Measurements from ENCODE around the gene FEZ2.

The FEZ2 gene

DNA sequence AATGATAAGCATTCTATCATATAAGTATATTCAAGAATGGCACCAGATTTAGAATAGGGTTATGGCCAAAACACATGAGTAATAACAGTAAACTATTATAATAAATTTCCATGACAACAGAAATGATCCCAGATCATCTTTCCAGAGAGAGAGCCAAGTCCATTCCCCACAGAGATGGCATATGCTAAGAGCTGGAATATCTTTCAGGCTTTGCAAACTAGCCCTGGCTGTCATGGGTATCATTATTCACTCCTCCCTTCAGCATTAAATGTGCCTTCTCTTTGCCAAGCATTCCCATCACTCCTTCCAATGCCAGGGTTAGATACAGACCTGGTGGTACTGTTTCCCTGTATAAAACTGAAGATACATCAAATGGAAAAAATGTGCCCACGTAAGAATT is 10.9 kb downstream of the FEZ2 start:
- no peak for DNase-seq (ENCODE audit: low read depth)

DNA sequence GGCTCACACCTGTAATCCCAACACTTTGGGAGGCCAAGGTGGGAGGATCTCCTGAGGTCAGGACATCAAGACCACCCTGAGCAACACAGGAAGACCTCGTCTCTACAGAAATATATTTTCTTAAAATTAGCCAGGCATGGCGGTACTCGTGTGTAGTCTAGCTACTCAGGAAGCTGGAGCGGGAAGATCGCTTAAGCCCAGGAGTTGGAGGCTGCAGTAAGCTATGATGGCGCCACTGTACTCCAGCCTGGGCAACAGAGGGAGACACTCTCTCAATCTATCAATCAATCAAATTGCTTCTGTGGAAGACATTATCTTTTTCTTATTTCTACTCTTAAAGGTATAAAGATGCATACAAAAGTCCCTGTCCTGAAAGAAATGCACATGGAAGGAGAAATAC is 11.3 kb downstream of the FEZ2 start:
- no peak for DNase-seq (ENCODE audit: low read depth)

DNA sequence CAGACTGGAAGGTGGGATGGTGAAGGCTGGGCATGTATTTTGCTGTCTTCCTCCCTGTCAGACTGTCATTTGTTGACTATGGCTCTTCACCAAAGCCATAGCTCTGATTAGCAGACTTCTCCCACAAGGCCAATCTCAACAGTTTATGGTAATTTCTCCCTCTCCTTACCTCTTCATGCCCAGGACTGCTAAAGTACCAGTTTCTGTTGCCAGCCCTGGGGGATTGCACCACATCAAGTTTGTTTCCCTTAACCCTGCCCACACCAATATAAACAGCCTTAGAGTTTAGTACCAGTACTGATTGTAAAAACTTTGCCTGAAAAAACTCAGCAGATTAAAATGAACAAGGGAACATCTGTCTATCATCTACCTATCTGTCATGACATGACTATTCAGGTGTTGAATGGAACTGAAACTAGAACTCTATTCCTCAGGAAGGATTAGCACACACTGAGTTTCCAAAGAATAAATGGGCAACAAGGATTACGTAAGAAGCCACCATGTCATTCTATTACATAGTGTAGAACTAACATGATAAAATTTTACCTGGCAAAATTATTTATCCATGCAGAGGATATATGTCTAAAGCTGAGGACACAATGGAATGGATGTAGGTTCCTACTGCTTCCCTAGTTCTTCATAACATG is 13.7 kb downstream of the FEZ2 start:
- DNase-seq (ENCODE audit: low read depth) = no peak

DNA sequence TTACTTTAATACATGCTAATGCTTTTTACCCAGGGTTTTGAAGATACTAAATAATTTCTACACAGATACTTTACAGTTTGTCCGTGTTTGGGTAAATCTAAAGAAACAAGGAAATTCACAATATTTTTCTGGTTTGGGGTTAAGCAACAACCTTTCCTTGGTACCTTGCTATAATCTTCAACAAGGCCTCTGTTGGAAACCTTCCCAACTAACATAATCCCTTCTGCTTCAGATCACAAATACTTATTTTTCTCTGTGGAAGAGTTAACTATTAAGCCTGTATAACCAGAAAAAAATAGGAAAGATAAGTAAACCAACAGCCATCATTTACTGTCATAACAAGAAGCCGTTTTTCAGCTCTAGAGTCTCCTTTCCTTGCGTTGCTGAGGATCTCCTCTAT is 15.0 kb downstream of the FEZ2 start:
- no peak for DNase-seq (ENCODE audit: low read depth)

DNA sequence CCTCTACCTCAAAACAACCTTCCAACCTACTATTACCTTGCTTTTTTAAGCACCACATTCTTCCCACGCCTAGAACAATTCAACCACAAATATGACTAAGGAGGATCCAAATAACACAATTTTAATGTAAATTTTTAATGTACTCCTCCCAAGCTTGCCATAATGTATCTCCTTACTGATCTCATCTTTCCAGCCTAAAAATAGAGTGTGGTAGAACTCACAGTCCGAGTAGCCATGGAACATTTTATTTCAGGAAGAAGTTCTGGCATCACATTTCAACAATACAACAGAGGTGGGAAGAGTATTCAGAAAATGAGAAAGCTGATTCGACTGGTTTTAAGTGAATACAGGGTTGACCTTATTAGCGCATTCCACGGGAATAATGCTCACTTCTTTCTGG is 15.4 kb downstream of the FEZ2 start:
- DNase-seq (ENCODE audit: low read depth) = no peak

DNA sequence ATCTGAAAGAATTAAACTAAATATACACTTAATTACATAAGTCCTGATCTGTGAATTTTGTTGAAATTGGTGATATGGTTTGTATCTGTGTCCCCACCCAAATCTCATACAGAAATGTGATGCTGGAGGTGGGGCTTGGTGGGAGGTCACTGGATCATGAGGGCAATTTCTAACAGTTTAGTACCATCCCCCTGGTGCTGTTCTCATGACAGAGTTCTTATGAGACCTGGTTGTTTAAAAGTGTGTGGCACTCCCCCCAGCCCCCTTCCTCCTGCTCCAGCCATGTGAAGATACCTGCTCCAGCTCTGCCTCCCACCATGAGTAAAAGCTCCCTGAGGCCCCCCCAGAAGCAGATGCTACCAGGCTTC is 18.7 kb downstream of the FEZ2 start:
- DNase-seq (ENCODE audit: low read depth) = no peak

DNA sequence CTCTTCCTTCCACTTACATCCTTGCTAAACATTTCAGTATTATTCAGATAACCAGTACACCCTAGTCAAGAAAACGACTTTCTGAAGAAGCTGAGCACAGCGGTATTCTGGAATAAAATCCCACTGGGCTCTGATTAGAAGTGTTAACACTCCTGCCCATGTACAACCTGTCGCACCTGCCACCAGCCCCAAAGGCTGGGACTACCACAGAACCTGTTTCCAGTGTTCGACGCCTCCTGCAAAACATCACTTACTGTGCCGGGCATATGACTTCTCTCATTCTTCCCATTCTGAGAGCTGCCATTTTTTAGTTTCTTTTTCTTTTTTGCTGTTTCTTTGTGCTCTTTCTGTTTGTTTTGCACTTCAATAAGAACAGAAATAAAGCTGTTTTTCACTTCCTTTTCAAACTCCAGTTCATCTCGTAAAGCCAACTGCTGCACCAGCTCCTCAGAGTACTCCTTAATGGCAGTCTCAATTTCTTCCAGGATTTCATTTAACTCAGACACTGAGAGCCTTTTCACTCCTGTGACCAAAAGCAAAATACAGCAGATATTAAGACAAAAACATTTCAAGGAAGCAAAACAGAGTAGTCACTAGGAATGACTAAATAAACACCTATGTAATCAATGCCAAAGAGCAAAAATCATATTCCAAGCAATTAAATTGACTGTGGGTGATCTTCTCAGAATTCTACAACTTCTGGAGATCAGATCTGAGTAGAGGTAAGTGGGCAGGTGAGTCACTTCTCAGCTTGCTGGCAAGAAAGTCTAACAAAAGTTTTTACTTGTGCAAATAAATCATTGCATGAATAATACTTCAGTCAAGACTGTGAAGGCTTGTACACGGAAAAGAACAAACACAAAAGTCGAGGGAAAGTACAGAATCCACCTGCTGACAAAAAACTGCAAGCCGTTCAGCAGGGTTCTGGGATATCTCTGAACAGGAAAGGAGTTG is 19.3 kb downstream of the FEZ2 start:
- no peak for DNase-seq (ENCODE audit: low read depth)

DNA sequence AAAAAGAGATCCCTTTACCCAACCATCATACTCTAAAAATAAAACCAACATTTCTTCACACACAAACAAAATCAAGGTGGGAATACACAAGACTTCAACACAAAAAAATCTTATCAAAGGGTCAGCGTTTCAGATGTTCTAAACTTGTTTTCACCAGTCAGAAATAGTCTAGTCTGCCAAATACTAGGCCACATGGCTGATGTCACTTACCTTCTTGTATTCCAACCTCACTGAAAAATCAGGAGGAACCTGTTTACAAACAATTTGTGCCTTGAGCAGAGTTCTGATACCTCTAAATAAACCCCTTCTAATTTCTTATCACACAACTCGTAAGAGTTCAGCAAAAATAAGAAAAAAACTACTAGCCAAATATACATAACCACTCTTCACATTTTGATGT is 20.1 kb downstream of the FEZ2 start:
- no peak for DNase-seq (ENCODE audit: low read depth)

DNA sequence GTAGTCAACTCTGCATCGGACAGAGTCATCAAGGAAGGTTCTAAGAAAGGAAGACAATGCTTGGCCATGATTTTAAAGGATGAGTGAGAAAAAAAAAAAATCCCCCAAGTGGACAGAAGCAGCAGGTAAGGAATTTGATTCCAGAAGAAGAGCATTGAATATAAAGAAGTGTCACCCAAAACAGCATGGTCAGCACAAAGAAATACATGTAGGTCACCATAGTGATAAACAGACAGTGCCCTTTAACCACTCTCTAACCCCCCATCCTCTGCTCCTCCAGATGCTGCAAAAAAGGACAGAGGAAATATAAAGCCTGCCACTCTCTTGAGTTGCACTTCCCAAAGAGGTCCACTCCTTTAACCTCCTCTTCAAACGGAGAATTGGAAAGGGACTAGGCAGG is 23.4 kb downstream of the FEZ2 start:
- no peak for DNase-seq (ENCODE audit: low read depth)

DNA sequence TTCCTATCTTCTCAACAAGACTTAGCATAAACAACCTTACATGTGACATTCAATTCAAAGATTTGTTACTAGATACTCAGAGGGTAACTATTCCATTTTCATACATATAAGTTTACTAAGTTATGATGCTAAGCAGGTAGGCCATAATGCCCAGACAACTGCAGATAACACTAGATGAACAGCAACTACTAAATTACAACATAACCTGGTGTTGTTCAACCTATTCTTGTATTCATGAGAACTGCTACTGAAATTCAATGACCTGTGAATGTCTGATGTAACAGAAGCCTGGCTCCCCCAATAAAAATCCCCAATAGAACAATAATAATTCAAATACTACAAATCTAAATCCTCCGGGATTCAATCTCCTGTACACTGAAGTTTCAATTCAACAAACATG is 24.8 kb downstream of the FEZ2 start:
- no peak for DNase-seq (ENCODE audit: low read depth)

DNA sequence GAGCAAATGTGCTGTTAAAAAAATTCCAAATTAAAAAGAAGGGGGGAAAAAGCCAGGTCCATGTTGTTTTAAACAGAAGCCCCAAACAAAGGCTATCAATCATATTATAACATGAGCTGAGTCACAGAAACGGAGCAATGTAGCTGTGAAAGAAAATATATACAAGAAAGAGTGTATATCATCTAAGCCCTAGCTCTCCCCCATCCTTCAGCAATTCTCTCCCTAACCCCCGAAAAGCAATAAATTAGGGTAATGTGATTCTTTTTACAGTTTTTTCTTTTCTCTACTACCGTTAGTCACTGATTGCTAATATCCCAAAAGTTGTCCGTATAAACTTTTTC is 25.3 kb downstream of the FEZ2 start:
- DNase-seq (ENCODE audit: low read depth) = no peak

DNA sequence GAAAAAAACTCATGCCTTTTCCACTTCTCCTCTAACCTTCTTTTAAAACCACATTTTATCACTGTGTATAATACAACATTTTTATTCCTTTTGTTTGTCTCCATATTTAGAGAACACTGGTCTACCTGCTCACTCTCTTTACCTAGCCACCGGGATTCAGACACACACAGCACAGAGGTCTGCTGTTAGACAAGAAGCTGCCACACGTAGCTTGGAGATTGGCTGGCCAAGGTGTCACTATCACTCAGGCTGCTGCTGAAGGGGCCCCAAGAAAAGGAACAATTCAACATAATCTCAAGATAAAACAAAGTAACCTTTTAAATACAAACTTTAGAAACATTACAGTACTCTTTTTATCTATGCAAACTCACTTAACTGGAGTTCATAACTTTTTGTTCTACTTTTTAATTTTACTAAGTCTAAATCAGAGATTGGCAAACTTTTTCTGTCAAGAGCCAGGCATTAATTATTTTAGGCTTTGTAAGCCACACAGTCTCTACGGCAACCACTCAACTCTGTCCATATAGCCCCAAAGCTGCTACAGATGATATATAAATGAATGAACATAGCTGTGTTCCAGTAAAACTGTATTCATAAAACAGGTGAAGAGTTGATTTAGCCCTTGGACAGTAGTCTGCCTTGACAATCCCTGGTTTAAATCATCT is 25.8 kb downstream of the FEZ2 start:
- no peak for DNase-seq (ENCODE audit: low read depth)

DNA sequence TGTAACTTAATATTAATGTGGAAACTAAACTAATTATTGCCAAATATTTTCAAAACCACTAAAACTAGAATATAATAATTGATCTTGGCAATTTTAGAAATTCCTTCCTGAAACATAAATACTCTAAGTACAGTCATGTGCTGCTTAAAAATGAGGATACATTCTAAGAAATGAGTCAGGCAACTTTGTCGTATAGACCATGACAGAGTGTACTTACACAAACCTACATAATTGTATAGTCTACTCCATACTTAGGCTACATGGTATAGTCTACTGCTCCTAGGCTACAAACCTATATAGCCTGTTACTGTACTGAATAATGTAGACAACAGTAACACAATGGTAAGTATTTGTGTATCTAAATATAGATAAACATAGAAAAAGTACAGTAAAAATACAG is 27.6 kb downstream of the FEZ2 start:
- no peak for DNase-seq (ENCODE audit: low read depth)

DNA sequence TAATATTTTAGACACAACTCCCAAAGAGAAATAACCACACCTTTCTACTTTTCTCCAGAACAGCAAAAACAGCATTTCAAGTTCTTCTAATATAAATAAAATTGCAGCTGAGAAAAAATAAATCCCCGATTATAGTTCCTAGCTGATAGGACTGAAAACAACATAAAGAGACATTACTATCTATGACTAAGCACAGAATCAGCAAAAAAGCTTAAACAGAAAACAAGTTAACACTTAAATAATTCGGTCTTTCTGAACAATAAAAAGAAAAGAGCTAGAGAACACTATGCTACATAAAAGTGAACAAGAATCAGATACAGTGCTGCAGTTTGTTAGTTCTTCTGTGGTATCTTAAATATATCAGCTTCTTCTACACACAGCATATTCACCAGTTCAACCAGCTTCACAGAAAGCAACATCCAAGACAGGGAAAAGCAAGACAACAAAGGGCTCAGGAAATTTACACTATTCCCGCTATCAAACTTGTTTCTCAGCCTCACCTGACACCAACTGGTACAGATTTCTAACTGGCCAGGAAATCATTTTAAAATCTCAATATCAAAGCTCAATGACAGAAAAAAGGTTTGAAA is 28.6 kb downstream of the FEZ2 start:
- DNase-seq (ENCODE audit: low read depth) = no peak

DNA sequence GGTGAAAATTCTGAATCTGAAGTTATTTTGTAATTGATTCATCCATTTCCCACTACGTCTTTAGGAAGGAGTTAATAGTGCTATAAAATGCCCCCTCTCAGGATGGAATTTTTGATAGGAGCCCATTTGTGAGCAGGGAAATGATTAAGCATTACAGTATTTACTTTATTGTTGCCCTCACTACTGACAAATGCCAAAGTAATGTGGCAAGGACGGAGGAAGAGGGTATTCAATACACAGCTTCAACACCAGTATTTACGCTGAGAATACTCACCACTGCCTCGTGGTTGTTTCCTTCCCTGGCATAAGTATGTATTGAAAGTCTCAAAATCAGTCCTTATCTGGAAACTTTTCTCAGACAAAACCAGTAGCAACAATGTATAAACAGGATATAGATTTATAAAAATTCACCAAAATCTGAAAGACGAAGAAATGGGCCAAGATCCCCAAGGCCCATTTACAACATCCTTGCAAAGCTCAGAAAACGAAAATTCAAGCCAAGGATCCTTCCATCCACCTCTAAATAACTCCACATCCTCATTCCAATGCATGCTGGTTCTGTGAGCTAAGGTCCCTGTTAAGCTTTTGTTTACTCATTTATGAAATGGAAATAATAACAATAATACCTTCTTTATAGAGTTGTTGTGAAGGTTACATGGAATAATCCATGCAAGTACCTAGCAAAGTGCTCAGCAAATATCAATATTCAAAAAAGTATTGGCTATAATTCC is 29.3 kb downstream of the FEZ2 start:
- no peak for DNase-seq (ENCODE audit: low read depth)

DNA sequence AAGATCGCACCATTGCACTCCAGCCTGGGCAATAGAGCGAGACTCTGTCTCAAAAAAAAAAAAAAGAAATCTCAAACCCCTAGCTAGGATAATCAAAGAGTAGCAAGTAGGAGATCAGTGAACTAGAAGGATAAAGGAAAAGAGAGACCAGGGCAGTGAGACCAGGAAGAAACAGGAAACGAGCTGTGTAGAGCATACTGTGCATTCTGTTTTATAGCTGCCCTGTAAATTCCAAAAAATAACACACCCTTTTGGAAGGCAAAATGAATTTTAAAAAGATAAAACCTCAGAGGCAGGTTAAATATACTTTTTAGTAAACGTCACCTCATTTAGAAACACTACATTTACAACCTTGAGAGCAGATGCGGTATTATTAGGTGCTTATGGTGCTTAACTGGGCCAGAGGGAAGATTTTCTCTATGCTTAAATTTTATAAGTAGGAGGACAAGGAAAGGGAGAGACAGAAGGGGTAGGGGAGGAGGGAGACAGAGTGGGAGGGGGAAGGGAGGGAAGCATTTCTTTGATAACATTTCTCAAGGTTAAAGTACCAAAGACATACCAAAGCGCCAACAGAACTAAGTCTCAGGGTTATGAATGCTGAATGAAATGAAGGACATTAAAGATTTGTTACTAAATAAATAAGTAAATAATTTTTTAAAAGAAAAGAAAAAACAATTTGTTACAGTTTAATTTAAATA is 30.1 kb downstream of the FEZ2 start:
- DNase-seq (ENCODE audit: low read depth) = no peak

DNA sequence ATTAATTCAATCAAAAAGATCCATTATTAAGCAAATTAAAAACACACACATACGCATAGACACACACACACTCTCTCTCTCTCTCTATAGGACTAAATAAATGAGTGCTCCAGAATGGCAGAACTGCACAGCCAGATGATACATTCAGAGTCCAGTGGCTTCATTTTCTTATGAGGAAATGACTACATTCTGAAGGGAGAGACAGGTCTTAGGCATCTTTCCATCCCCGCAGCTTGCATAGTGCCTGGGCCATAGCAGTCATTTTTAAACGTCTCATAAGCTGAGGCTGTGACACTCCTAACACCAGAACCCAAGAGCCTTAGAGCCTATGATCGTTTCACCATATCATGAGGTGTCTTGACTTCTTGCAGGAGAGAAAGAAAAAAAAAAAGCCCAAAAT is 31.1 kb downstream of the FEZ2 start:
- DNase-seq (ENCODE audit: low read depth) = no peak

DNA sequence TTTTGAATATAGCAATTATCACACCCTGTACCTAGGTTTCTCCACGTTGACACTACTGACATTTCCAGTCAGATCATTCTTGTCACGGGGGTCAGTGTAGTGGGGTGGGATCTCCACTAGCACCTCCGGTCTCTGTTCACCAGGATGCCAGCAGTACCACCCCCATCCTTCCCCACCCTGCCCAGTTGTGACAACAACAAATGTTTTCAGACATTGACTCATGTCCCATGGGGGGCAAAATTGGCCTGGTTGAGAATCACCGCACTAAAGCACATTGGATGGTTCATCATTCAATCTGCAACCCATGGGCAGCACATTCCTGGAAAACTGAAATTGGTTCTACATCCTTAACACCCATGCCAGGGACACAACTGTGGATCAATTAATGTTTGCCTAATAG is 32.3 kb downstream of the FEZ2 start:
- no peak for DNase-seq (ENCODE audit: low read depth)

DNA sequence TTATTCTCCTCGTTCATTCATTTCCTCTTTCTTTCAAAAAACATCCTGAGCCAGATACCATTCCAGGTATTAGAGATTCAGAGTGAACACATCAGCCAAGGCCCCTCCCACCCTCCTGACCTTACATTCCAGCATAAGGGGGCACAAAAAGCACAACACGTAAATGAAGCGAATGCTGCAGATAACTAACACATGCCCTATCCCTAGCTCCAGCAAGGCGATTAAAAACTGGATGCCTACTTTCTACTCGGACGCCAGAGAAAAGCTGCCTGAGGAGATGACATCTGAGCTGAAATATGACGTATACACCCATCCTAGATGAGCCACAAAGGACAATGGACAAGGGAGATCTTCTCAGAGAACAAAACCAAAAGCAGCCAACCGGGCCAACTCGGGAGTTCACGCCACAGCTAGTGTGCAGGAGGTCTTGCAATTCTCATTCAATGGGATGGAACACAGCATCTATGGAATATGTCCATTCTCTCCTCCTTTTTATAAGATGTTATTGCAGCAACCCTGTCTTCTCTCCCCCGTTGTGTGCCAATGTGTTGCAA is 33.5 kb downstream of the FEZ2 start:
- DNase-seq (ENCODE audit: low read depth) = no peak

DNA sequence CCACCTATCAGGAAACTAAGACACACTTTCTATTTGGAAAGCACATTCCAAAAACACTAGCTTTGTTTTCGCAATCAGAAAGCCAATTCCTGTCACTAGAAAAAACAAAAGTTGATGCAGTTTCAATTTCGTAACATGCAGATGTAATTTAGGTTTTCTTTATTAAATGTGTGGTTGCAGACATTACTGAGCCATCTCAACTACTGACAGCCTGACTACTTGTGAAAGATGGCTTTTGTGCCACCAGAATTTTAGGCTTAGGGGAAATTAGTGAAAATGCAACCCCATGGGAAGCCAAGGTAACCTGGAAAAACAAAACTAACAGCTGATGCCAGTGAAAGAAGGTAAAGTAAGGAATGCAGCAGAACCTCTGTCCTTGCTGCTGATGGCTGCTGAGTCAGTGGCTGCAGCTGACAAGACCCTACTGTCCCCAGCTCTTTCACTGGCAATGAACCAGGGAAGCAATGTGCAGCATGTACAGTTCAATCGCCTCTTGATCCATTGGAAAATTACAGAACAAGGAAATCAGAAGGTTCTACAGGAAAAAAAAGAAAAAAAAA is 34.9 kb downstream of the FEZ2 start:
- no peak for DNase-seq (ENCODE audit: low read depth)

DNA sequence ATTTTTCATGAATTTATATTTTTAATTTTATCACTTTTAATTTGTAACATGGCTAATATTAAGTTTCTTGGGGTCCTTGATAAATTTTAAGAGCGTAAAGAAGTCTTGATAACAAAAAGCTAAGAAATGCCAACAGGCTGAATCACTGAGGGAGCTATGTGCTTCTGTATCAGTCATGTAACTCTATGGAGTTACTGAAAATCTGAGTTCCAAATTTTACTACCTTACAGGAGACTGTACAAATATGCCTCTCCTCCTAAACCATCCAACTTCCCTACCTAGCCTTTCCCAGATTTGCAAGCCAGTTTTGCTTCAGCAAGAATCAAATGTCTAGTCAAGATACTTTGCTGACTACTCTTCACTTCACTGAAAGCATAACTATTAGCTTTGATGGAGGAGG is 35.7 kb downstream of the FEZ2 start:
- no peak for DNase-seq (ENCODE audit: low read depth)

Measured in activated T-helper 1 cell treated with Interleukin-2 at 50 U/mL for 16 hours (primary cell).